ENCODE data around the gene EPC1. TPM values are rescaled to one million over a fixed set of nuclear protein-coding genes. Genes with fewer than 3 reads are reported as not detected.

EPC1 gene
- total and polyA plus RNA-seq, 12 donors = 8.4 to 25.4 (median 19.0) TPM

- Histone ChIP-seq H3K4me3 (no peak overlapping the region), H3K36me3 (no peaks in the 10 kb centered on the region), H3K9me3 (no peaks in the 10 kb centered on the region), H3K27me3 (no peaks in the 10 kb centered on the region), H3K4me1 (peaks cover 0 to 8% (median 0%) of the 10 kb centered on the region in 9 donors), H3K27ac (no peak overlapping the region)
- ATAC-seq (no peak), DNase-seq (no peak)
- no peak for TF ChIP-seq CTCF (IDR thresholded peaks at IDR 0.05)
- intact Hi-C loops (cut with DNase I) = no loop called here
Measured at GRCh38 chr10:32241946-32242345, 105.0 kb downstream of the EPC1 start.

- no peaks in the 10 kb centered on the region for H3K27me3 ChIP-seq
- no peak for TF ChIP-seq CTCF (IDR thresholded peaks at IDR 0.05)
- ATAC-seq (no peak), DNase-seq (no peak)
- 79 to 83% methylated on average over 1 of the region's 1 CpG for WGBS, 2 donors
- peaks cover 0 to 8% (median 0%) of the 10 kb centered on the region in 9 donors for H3K4me1 ChIP-seq
- no peak overlapping the region for H3K27ac ChIP-seq
- no peaks in the 10 kb centered on the region for H3K36me3 ChIP-seq
- H3K9me3 ChIP-seq = no peaks in the 10 kb centered on the region
- H3K4me3 ChIP-seq = no peak overlapping the region
- intact Hi-C loops (cut with DNase I) = no loop called here
Measured at GRCh38 chr10:32240471-32240870, 106.5 kb downstream of the EPC1 start.

- no peak for ATAC-seq
- H3K27me3 ChIP-seq = no peaks in the 10 kb centered on the region
- H3K9me3 ChIP-seq = no peaks in the 10 kb centered on the region
- no peak for DNase-seq
- intact Hi-C loops (cut with DNase I) = no loop called here
- H3K27ac ChIP-seq = no peak overlapping the region
- peaks cover 0 to 8% (median 0%) of the 10 kb centered on the region in 9 donors for H3K4me1 ChIP-seq
- H3K36me3 ChIP-seq = no peaks in the 10 kb centered on the region
- TF ChIP-seq CTCF (IDR thresholded peaks at IDR 0.05) = no peak
- H3K4me3 ChIP-seq = no peak overlapping the region
Measured at GRCh38 chr10:32239769-32240168, 107.2 kb downstream of the EPC1 start.

- WGBS, 2 donors = 96 to 97% methylated on average over 3 of the region's 3 CpGs
- Histone ChIP-seq H3K4me1 (peaks cover 0 to 8% (median 0%) of the 10 kb centered on the region in 9 donors), H3K4me3 (no peak overlapping the region), H3K36me3 (no peaks in the 10 kb centered on the region), H3K9me3 (no peaks in the 10 kb centered on the region), H3K27ac (no peak overlapping the region), H3K27me3 (no peaks in the 10 kb centered on the region)
- intact Hi-C loops (cut with DNase I) = no loop called here
- TF ChIP-seq CTCF (IDR thresholded peaks at IDR 0.05) = no peak
- DNase-seq = no peak
- no peak for ATAC-seq
Measured at GRCh38 chr10:32237644-32238345, 109.2 kb downstream of the EPC1 start.

All from heart right ventricle (tissue), 16 donors.